SK-N-SH treated with all-trans-retinoic acid at 6 μM for 48 hours (cell line): ENCODE results near the gene FHIT.

Experiments
- ATAC-seq: fragments of 200-7000 bp; cut with Tn5 transposase; 3 replicates; pipeline ENCODE4 v1.9.1; 2020; ENCODE audit warnings: mild to moderate bottlenecking, moderate library complexity
- ARNTL ChIP-seq: fragments of 450-650 bp; formaldehyde crosslinking; IDR thresholded peaks from 2 replicates; pipeline ENCODE4 v1.5.0; 2020; ENCODE audit warnings: low read depth, mild to moderate bottlenecking, moderate library complexity, borderline replicate concordance
- BACH2 ChIP-seq: fragments of 250-450 bp; sonication (Bioruptor Pico); IDR thresholded peaks from 2 replicates; pipeline ENCODE4 v1.9.0; 2021; ENCODE audit warnings: mild to moderate bottlenecking, borderline replicate concordance
- CSDC2 ChIP-seq: fragments of 250-450 bp; sonication (Bioruptor Pico); IDR thresholded peaks from 2 replicates; pipeline ENCODE4 v1.5.0; 2020; ENCODE audit warnings: mild to moderate bottlenecking, moderate library complexity
- ESRRG ChIP-seq: fragments of 250-450 bp; sonication (Bioruptor Pico); IDR thresholded peaks from 2 replicates; pipeline ENCODE4 v1.6.1; 2021; ENCODE audit warnings: mild to moderate bottlenecking
- GLIS3 ChIP-seq: fragments of 250-450 bp; sonication (Bioruptor Pico); IDR thresholded peaks from 2 replicates; pipeline ENCODE4 v1.5.0; 2020; ENCODE audit warnings: mild to moderate bottlenecking, moderate library complexity
- ISL1 ChIP-seq: fragments of 250-450 bp; sonication (Bioruptor Pico); IDR thresholded peaks from 2 replicates; pipeline ENCODE4 v2.1.2; 2022; ENCODE audit warnings: mild to moderate bottlenecking, moderate library complexity
- OSR1 ChIP-seq: fragments of 250-450 bp; sonication (Bioruptor Pico); IDR thresholded peaks from 2 replicates; pipeline ENCODE4 v1.8.0; 2022; ENCODE audit warnings: moderate library complexity, mild to moderate bottlenecking, inconsistent platforms
- PPARA ChIP-seq: fragments of 250-450 bp; sonication (Bioruptor Pico); IDR thresholded peaks from 2 replicates; pipeline ENCODE4 v1.5.0; 2020; ENCODE audit warnings: mild to moderate bottlenecking, borderline replicate concordance
- RARB ChIP-seq: fragments of 250-450 bp; sonication (Bioruptor Pico); IDR thresholded peaks from 2 replicates; pipeline ENCODE4 v1.8.0; 2021; ENCODE audit warnings: mild to moderate bottlenecking, moderate library complexity
- SNAI2 ChIP-seq: fragments of 250-450 bp; sonication (Bioruptor Pico); IDR thresholded peaks from 2 replicates; pipeline ENCODE4 v1.5.0; 2020; ENCODE audit warnings: mild to moderate bottlenecking, moderate library complexity
- TCF4 ChIP-seq: fragments of 250-450 bp; sonication (Bioruptor Pico); IDR thresholded peaks from 2 replicates; pipeline ENCODE4 v1.8.0; 2021; ENCODE audit warnings: mild to moderate bottlenecking, moderate library complexity, borderline replicate concordance
- TOX ChIP-seq: fragments of 250-450 bp; sonication (Bioruptor Pico); IDR thresholded peaks from 2 replicates; pipeline ENCODE4 v1.8.0; 2021; ENCODE audit warnings: mild to moderate bottlenecking, moderate library complexity, borderline replicate concordance
- ZC3H10 ChIP-seq: fragments of 250-450 bp; sonication (Bioruptor Pico); IDR thresholded peaks from 2 replicates; pipeline ENCODE4 v1.5.1; 2021; ENCODE audit warnings: mild to moderate bottlenecking, moderate library complexity
- ZFP30 ChIP-seq: fragments of 450-650 bp; formaldehyde crosslinking; IDR thresholded peaks from 2 replicates; pipeline ENCODE4 v1.5.0; 2022; ENCODE audit warnings: mild to moderate bottlenecking, moderate library complexity
- ZNF565 ChIP-seq: fragments of 450-650 bp; formaldehyde crosslinking; conservative IDR thresholded peaks from 2 replicates; pipeline ENCODE4 v1.5.0; 2020; ENCODE audit warnings: low read depth, mild to moderate bottlenecking, moderate library complexity
- ZNF70 ChIP-seq: fragments of 450-650 bp; formaldehyde crosslinking; IDR thresholded peaks from 2 replicates; pipeline ENCODE4 v1.5.0; 2020; ENCODE audit warnings: mild to moderate bottlenecking, moderate library complexity
- ZNF8 ChIP-seq: fragments of 450-650 bp; formaldehyde crosslinking; IDR thresholded peaks from 2 replicates; pipeline ENCODE4 v1.5.0; 2020; ENCODE audit warnings: mild to moderate bottlenecking, moderate library complexity
- TF ChIP-seq, protein P1 (sequence below): fragments of 250-450 bp; sonication (Bioruptor Pico); IDR thresholded peaks from 2 replicates; pipeline ENCODE4 v1.5.0; 2020; ENCODE audit warnings: mild to moderate bottlenecking, moderate library complexity
- TF ChIP-seq, protein P2 (sequence below): fragments of 250-450 bp; sonication (Bioruptor Pico); IDR thresholded peaks from 2 replicates; pipeline ENCODE4 v1.8.0; 2020; ENCODE audit warnings: mild to moderate bottlenecking, moderate library complexity, borderline replicate concordance
- TF ChIP-seq, protein P3 (sequence below): fragments of 250-450 bp; sonication (Bioruptor Pico); IDR thresholded peaks from 2 replicates; pipeline ENCODE4 v1.8.0; 2021; ENCODE audit warnings: low read depth, mild to moderate bottlenecking, moderate library complexity, borderline replicate concordance
- TF ChIP-seq, protein P4 (sequence below): fragments of 250-450 bp; sonication (Bioruptor Pico); IDR thresholded peaks from 2 replicates; pipeline ENCODE4 v1.5.1; 2020; ENCODE audit warnings: low read depth, mild to moderate bottlenecking, moderate library complexity
- TF ChIP-seq, protein P5 (sequence below): fragments of 250-450 bp; sonication (Bioruptor Pico); IDR thresholded peaks from 2 replicates; pipeline ENCODE4 v1.5.1; 2021; ENCODE audit warnings: mild to moderate bottlenecking, moderate library complexity

Gene FHIT

DNA sequence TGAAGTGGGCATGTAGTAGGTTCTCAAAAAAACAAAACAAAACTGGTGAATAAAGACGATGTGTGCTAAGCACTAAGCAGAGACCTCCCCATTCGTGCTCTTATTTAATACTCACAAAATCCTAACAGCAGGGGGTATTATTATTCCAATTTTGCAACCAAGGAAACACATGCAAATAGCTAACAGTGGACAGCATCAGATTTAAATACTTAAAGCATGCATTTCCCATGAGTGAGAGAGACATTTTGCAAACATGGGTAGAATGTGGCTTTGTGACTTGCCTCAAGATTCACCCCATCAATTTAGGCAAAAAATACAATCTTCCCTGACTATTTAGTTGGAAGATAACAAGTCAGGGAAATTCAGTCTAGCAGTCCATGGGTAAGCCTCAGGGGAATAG, 1255.2 kb downstream of the FHIT start:
- TF ChIP-seq ESRRG (CRISPR knock-in tag) (no peak), TOX (no peak), ZNF565 (CRISPR knock-in tag) (no peak), ZNF8 (CRISPR knock-in tag) (no peak), ZNF70 (CRISPR knock-in tag) (no peak), ZC3H10 (CRISPR knock-in tag) (no peak), GLIS3 (no peak), SNAI2 (CRISPR knock-in tag) (no peak), CSDC2 (no peak), BACH2 (no peak), ISL1 (CRISPR knock-in tag) (no peak), PPARA (CRISPR knock-in tag) (no peak), ARNTL (no peak), RARB (CRISPR knock-in tag) (no peak)
- TF ChIP-seq, protein P1, sequence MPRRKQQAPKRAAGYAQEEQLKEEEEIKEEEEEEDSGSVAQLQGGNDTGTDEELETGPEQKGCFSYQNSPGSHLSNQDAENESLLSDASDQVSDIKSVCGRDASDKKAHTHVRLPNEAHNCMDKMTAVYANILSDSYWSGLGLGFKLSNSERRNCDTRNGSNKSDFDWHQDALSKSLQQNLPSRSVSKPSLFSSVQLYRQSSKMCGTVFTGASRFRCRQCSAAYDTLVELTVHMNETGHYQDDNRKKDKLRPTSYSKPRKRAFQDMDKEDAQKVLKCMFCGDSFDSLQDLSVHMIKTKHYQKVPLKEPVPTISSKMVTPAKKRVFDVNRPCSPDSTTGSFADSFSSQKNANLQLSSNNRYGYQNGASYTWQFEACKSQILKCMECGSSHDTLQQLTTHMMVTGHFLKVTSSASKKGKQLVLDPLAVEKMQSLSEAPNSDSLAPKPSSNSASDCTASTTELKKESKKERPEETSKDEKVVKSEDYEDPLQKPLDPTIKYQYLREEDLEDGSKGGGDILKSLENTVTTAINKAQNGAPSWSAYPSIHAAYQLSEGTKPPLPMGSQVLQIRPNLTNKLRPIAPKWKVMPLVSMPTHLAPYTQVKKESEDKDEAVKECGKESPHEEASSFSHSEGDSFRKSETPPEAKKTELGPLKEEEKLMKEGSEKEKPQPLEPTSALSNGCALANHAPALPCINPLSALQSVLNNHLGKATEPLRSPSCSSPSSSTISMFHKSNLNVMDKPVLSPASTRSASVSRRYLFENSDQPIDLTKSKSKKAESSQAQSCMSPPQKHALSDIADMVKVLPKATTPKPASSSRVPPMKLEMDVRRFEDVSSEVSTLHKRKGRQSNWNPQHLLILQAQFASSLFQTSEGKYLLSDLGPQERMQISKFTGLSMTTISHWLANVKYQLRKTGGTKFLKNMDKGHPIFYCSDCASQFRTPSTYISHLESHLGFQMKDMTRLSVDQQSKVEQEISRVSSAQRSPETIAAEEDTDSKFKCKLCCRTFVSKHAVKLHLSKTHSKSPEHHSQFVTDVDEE = no peak
- TF ChIP-seq, protein P2, sequence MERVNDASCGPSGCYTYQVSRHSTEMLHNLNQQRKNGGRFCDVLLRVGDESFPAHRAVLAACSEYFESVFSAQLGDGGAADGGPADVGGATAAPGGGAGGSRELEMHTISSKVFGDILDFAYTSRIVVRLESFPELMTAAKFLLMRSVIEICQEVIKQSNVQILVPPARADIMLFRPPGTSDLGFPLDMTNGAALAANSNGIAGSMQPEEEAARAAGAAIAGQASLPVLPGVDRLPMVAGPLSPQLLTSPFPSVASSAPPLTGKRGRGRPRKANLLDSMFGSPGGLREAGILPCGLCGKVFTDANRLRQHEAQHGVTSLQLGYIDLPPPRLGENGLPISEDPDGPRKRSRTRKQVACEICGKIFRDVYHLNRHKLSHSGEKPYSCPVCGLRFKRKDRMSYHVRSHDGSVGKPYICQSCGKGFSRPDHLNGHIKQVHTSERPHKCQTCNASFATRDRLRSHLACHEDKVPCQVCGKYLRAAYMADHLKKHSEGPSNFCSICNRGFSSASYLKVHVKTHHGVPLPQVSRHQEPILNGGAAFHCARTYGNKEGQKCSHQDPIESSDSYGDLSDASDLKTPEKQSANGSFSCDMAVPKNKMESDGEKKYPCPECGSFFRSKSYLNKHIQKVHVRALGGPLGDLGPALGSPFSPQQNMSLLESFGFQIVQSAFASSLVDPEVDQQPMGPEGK = no peak
- no peak for ATAC-seq

DNA sequence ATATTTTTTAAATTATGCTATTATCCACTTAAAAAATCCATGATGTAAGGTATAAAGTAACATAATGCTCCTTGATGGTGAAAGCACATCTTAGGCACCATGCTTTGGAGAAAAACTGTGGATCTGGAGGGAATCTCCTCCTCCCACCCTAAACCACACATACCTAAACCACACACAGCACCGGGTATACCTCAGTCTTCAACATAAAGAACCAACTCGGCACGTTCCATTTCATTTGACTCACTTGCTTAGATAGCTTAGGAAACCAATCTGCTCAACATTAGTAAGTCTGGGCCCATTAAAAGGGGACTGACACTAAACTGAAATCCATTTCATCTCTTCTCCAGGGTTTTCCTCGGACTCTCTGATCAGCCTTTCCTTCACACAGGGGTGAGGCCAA, 1255.7 kb downstream of the FHIT start:
- ATAC-seq = no peak
- TF ChIP-seq ZC3H10 (CRISPR knock-in tag) (no peak), TCF4 (no peak), ZNF565 (CRISPR knock-in tag) (no peak), RARB (CRISPR knock-in tag) (no peak), OSR1 (CRISPR knock-in tag) (no peak), SNAI2 (CRISPR knock-in tag) (no peak), ISL1 (CRISPR knock-in tag) (no peak), ZNF70 (CRISPR knock-in tag) (no peak), ZNF8 (CRISPR knock-in tag) (no peak), GLIS3 (no peak), PPARA (CRISPR knock-in tag) (no peak), TOX (no peak), ZFP30 (CRISPR knock-in tag) (no peak)
- TF ChIP-seq, protein P3, sequence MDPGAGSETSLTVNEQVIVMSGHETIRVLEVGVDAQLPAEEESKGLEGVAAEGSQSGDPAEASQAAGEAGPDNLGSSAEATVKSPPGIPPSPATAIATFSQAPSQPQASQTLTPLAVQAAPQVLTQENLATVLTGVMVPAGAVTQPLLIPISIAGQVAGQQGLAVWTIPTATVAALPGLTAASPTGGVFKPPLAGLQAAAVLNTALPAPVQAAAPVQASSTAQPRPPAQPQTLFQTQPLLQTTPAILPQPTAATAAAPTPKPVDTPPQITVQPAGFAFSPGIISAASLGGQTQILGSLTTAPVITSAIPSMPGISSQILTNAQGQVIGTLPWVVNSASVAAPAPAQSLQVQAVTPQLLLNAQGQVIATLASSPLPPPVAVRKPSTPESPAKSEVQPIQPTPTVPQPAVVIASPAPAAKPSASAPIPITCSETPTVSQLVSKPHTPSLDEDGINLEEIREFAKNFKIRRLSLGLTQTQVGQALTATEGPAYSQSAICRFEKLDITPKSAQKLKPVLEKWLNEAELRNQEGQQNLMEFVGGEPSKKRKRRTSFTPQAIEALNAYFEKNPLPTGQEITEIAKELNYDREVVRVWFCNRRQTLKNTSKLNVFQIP (CRISPR knock-in tag) = no peak
- TF ChIP-seq, protein P4, sequence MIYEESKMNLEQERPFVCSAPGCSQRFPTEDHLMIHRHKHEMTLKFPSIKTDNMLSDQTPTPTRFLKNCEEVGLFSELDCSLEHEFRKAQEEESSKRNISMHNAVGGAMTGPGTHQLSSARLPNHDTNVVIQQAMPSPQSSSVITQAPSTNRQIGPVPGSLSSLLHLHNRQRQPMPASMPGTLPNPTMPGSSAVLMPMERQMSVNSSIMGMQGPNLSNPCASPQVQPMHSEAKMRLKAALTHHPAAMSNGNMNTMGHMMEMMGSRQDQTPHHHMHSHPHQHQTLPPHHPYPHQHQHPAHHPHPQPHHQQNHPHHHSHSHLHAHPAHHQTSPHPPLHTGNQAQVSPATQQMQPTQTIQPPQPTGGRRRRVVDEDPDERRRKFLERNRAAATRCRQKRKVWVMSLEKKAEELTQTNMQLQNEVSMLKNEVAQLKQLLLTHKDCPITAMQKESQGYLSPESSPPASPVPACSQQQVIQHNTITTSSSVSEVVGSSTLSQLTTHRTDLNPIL (CRISPR knock-in tag) = no peak
- TF ChIP-seq, protein P5, sequence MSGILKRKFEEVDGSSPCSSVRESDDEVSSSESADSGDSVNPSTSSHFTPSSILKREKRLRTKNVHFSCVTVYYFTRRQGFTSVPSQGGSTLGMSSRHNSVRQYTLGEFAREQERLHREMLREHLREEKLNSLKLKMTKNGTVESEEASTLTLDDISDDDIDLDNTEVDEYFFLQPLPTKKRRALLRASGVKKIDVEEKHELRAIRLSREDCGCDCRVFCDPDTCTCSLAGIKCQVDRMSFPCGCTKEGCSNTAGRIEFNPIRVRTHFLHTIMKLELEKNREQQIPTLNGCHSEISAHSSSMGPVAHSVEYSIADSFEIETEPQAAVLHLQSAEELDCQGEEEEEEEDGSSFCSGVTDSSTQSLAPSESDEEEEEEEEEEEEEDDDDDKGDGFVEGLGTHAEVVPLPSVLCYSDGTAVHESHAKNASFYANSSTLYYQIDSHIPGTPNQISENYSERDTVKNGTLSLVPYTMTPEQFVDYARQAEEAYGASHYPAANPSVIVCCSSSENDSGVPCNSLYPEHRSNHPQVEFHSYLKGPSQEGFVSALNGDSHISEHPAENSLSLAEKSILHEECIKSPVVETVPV (CRISPR knock-in tag) = no peak
- TF ChIP-seq, protein P2 = no peak
